Measurements from ENCODE around the gene LRP1B. TPM values are rescaled to one million over a fixed set of nuclear protein-coding genes. Genes with fewer than 3 reads are reported as not detected.

LRP1B gene
- total and polyA plus RNA-seq, 2 donors (not counting 1 experiment from before 2014, with no cell fraction given), result not detected

DNA sequence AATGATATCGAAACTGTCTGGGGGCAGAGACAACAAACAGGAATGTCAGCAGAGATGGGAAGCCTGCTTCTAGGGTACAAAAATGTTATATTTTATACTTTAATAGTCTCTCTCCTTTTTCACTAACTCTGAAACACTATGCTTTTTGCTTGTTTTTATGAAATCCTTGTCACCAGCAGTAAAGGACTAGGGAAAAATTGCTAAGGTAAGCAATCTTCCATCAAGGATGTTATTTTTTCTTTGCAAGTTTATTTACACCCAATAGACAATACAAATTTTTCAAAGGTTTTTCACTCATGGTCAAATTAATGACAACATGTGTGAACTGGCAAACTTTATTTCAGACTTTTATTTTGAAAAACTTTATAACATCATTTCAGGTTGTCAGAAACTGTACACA, 1884.8 kb downstream of the LRP1B start:
- ATAC-seq (ENCODE audit: low read depth) (no peak), DNase-seq (no peak)
- Histone ChIP-seq H3K4me2 (replicated peaks; ENCODE audit: low read depth, low read length, poor library complexity, severe bottlenecking) (no peak overlapping the region), H3K9me3 (ENCODE audit: control extremely low read depth in 1 of 3, control insufficient read depth in 2 of 3, insufficient read depth in 1 of 3, low read length in 2 of 3) (no peaks in the 10 kb centered on the region), H3K9ac (ENCODE audit: low read length) (no peak overlapping the region), H3K4me1 (ENCODE audit: control insufficient read depth in 2 of 2, insufficient read depth in 2 of 2, low read length in 2 of 2) (no peaks in the 10 kb centered on the region), H4K20me1 (ENCODE audit: control insufficient read depth, insufficient read depth, low read length, poor library complexity, severe bottlenecking) (no peaks in the 10 kb centered on the region), H3K27ac (ENCODE audit: low read length in 2 of 2) (no peak overlapping the region), H3K4me3 (ENCODE audit: control extremely low read depth in 1 of 5, extremely low read depth in 1 of 5, insufficient read depth in 1 of 5, low read depth in 2 of 5, low read length in 4 of 5) (no peak overlapping the region), H3K27me3 (replicated peaks in 1 of 4; ENCODE audit: control extremely low read depth in 1 of 4, control insufficient read depth in 3 of 4, insufficient read depth in 4 of 4, low read length in 3 of 4) (no peaks in the 10 kb centered on the region), H3K36me3 (replicated peaks in 1 of 2; ENCODE audit: control extremely low read depth in 1 of 2, control insufficient read depth in 1 of 2, extremely low read depth in 1 of 2, insufficient read depth in 2 of 2, low read length in 1 of 2) (no peaks in the 10 kb centered on the region), H3K79me2 (ENCODE audit: control insufficient read depth, insufficient read depth, low read length) (no peaks in the 10 kb centered on the region), H2AFZ (ENCODE audit: insufficient read depth, low read depth, low read length, poor library complexity, severe bottlenecking) (no peak overlapping the region)
- no CpG with 5 or more reads among the region's 1 CpG for WGBS (ENCODE audit: insufficient coverage)
- ChIA-PET CTCF (no interaction called here), POLR2A (no interaction called here)
- Mint-ChIP-seq H3K4me3 (no peak overlapping the region), H3K27ac (no peak overlapping the region), H3K4me1 (no peaks in the 10 kb centered on the region), H3K27me3 (no peaks in the 10 kb centered on the region), H3K9me3 (ENCODE audit: insufficient read depth) (no peaks in the 10 kb centered on the region)
- TF ChIP-seq, protein P1, sequence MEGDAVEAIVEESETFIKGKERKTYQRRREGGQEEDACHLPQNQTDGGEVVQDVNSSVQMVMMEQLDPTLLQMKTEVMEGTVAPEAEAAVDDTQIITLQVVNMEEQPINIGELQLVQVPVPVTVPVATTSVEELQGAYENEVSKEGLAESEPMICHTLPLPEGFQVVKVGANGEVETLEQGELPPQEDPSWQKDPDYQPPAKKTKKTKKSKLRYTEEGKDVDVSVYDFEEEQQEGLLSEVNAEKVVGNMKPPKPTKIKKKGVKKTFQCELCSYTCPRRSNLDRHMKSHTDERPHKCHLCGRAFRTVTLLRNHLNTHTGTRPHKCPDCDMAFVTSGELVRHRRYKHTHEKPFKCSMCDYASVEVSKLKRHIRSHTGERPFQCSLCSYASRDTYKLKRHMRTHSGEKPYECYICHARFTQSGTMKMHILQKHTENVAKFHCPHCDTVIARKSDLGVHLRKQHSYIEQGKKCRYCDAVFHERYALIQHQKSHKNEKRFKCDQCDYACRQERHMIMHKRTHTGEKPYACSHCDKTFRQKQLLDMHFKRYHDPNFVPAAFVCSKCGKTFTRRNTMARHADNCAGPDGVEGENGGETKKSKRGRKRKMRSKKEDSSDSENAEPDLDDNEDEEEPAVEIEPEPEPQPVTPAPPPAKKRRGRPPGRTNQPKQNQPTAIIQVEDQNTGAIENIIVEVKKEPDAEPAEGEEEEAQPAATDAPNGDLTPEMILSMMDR (IDR thresholded peaks at IDR 0.05), result no peak
- no peak for TF ChIP-seq EZH2 (IDR thresholded peaks at IDR 0.05; ENCODE audit: borderline replicate concordance, insufficient read depth, low read depth, low read length, poor library complexity, severe bottlenecking)
- intact Hi-C loops (cut with micrococcal nuclease), result no loop called here

DNA sequence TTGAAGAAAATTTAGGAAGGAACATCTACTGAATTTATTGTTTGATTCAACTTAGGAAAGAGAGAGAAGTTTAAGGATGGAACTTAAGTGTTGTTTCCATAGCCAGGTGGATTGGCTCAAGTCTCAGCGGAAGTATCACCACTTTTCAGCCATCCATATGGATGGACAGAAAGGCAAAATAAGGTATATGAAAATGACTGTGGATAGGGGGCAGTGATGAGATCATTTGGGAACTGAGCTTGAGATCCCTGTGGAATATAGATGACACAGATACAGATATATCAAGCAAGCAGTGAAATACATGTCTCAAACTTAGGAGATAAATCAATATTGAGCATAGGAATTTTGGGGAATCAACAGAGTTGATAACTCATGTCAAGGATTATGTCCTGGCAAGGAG, 1887.9 kb downstream of the LRP1B start:
- Mint-ChIP-seq H3K4me3 (no peak overlapping the region), H3K9me3 (ENCODE audit: insufficient read depth) (no peaks in the 10 kb centered on the region), H3K27me3 (no peaks in the 10 kb centered on the region), H3K4me1 (no peaks in the 10 kb centered on the region), H3K27ac (no peak overlapping the region)
- Histone ChIP-seq H4K20me1 (ENCODE audit: control insufficient read depth, insufficient read depth, low read length, poor library complexity, severe bottlenecking) (no peaks in the 10 kb centered on the region), H3K4me1 (ENCODE audit: control insufficient read depth in 2 of 2, insufficient read depth in 2 of 2, low read length in 2 of 2) (no peaks in the 10 kb centered on the region), H3K9me3 (ENCODE audit: control extremely low read depth in 1 of 3, control insufficient read depth in 2 of 3, insufficient read depth in 1 of 3, low read length in 2 of 3) (no peaks in the 10 kb centered on the region), H3K27me3 (replicated peaks in 1 of 4; ENCODE audit: control extremely low read depth in 1 of 4, control insufficient read depth in 3 of 4, insufficient read depth in 4 of 4, low read length in 3 of 4) (no peaks in the 10 kb centered on the region), H2AFZ (ENCODE audit: insufficient read depth, low read depth, low read length, poor library complexity, severe bottlenecking) (no peak overlapping the region), H3K9ac (ENCODE audit: low read length) (no peak overlapping the region), H3K4me3 (ENCODE audit: control extremely low read depth in 1 of 5, extremely low read depth in 1 of 5, insufficient read depth in 1 of 5, low read depth in 2 of 5, low read length in 4 of 5) (no peak overlapping the region), H3K4me2 (replicated peaks; ENCODE audit: low read depth, low read length, poor library complexity, severe bottlenecking) (no peak overlapping the region), H3K79me2 (ENCODE audit: control insufficient read depth, insufficient read depth, low read length) (no peaks in the 10 kb centered on the region), H3K36me3 (replicated peaks in 1 of 2; ENCODE audit: control extremely low read depth in 1 of 2, control insufficient read depth in 1 of 2, extremely low read depth in 1 of 2, insufficient read depth in 2 of 2, low read length in 1 of 2) (no peaks in the 10 kb centered on the region), H3K27ac (ENCODE audit: low read length in 2 of 2) (no peak overlapping the region)
- TF ChIP-seq, protein P1 (IDR thresholded peaks at IDR 0.05), result no peak
- no peak for TF ChIP-seq EZH2 (IDR thresholded peaks at IDR 0.05; ENCODE audit: borderline replicate concordance, insufficient read depth, low read depth, low read length, poor library complexity, severe bottlenecking)
- whole genome bisulfite sequencing (ENCODE audit: insufficient coverage), result no CpG with 5 or more reads among the region's 1 CpG
- ATAC-seq (ENCODE audit: low read depth) (no peak), DNase-seq (no peak)
- intact Hi-C loops (cut with micrococcal nuclease), result no loop called here
- ChIA-PET CTCF (no interaction called here), POLR2A (no interaction called here)
